Measurements from ENCODE around the gene FHIP2A.

- TF ChIP-seq CTCF (conservative IDR thresholded peaks at IDR 0.05; ENCODE audit: low read length): no peak
- no peak for TF ChIP-seq EZH2phosphoT487 (IDR thresholded peaks at IDR 0.05; ENCODE audit: borderline replicate concordance, low read depth, low read length)
Measured at GRCh38 chr10:114824391-114824790, 2.8 kb downstream of the FHIP2A start.

Data from OCI-LY7 (cell line).